Measurements from ENCODE around the gene S100A9.
"Not testable (repeated sequence)": the region's sequence is repeated elsewhere in the genome, so short reads cannot be mapped to it uniquely, and the experiment has no call there.

The S100A9 gene

GRCh38 chr1:153402226-153402625 lies 44.6 kb downstream of the S100A9 start:
- DNase-seq (ENCODE audit: low read depth) = no peak
- no peak for TF ChIP-seq CTCF (conservative IDR thresholded peaks at IDR 0.05; ENCODE audit: low read depth, low read length)
- no peak overlapping the region for H3K4me3 ChIP-seq (ENCODE audit: low read length)

- no peak for TF ChIP-seq CTCF (conservative IDR thresholded peaks at IDR 0.05; ENCODE audit: low read depth, low read length)
Observed at GRCh38 chr1:153403421-153404085, 45.9 kb downstream of the S100A9 start.

GRCh38 chr1:153404086-153404635 lies 46.5 kb downstream of the S100A9 start:
- TF ChIP-seq CTCF (conservative IDR thresholded peaks at IDR 0.05; ENCODE audit: low read depth, low read length) = no peak
- H3K4me3 ChIP-seq (ENCODE audit: low read length) = no peak overlapping the region
- no peak for DNase-seq (ENCODE audit: low read depth)

More at GRCh38 chr1:153403421-153404085, 45.9 kb downstream of the S100A9 start:
- no peak for DNase-seq (ENCODE audit: low read depth)
- no peak overlapping the region for H3K4me3 ChIP-seq (ENCODE audit: low read length)

- peak; percentile 48 for TF ChIP-seq CTCF (conservative IDR thresholded peaks at IDR 0.05; ENCODE audit: low read depth, low read length)
- H3K4me3 ChIP-seq (ENCODE audit: low read length) = no peak overlapping the region
- no peak for DNase-seq (ENCODE audit: low read depth)
Observed at GRCh38 chr1:153404768-153405167, 47.1 kb downstream of the S100A9 start.

GRCh38 chr1:153405825-153406599 lies 48.4 kb downstream of the S100A9 start:
- DNase-seq (ENCODE audit: low read depth); H3K4me3 ChIP-seq (ENCODE audit: low read length): not testable (repeated sequence)

GRCh38 chr1:153407274-153407673 lies 49.6 kb downstream of the S100A9 start:
- H3K4me3 ChIP-seq (ENCODE audit: low read length); DNase-seq (ENCODE audit: low read depth): not testable (repeated sequence)

All from retinal pigment epithelial cell (primary cell).